ENCODE results near the gene SZRD1.

The SZRD1 gene

DNA sequence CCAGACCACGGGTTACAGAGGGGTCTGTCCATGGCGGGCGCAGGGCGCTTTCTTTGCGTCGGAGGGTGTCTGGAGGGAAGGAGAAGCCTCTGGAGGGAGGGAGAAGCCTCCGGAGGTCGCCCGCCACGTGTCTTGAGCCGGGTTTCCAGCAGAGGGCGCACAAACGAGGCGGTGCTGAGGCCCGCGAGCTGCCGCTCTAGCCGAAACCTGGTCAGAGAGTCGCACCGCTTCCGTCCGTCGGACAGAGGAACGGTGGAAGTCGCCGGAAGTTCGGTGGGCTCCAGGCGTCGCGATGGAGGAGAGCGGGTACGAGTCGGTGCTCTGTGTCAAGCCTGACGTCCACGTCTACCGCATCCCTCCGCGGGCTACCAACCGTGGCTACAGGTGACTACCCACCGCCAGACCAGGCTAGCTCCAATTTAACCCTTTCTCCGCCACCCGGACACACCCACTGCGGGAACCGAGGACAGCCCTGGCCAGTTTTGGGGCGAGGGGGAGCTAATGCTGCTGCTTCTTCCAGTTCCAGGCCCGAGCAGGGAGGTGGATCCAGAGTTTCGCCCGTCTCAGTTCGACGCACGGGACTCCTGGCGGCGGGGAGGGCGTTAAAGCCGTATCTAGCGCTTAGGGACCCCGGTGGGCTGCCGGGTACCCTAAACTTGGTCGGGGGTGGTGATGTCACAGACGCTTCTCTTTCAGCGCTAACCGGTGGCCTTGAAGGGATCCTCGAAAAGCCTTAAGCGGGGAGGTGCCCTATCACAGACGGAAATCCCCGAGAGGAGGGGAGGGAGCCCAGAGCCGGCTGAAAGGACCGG, 73.6 kb downstream of the SZRD1 start, which contains the start of gene NECAP2:
TSS of gene NECAP2 (plus strand) at position 255 of the 812 bp plus-strand sequence. CDS start at position 293, 38 bp downstream.
- peak; percentile 80 for DNase-seq (ENCODE audit: low read depth)

DNA sequence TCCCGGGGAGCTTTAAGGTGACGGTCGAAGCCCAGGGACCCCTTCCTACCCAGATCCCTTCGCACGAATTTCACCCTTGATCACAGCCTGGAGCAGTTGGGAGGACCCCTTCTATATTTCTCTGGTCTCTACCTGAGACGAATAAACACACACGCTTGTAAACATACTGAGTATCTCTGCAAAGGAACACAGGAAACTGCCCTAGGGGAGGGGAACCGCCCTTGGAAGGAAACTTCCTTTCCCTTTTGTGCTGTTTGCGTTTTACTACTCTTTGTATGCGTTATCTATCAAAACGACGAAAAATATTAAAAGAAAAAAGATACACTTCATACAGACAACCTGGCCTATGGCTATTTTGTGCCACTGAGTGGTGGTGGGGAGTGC, 74.2 kb downstream of the SZRD1 start:
- DNase-seq (ENCODE audit: low read depth) = no peak

DNA sequence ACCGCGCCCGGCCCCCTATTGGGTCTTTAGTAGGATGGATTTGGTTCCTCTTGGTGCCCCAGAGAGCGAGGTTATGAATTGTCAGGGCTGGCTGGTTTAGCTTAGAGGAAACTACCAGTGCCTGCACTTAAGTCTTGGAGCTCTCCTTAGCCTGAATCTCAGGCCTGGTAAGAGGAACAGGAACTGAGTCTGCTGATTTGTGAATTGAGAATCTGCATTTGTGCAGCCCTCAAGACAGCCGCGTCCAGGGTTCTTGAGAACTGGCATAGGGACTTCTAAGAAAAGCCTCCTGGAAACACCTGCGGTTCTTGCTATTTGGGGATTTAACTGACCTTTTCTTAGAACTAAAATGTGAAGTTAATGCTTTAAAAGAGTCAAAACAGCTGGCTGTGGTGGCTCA, 75.2 kb downstream of the SZRD1 start:
- no peak for DNase-seq (ENCODE audit: low read depth)

DNA sequence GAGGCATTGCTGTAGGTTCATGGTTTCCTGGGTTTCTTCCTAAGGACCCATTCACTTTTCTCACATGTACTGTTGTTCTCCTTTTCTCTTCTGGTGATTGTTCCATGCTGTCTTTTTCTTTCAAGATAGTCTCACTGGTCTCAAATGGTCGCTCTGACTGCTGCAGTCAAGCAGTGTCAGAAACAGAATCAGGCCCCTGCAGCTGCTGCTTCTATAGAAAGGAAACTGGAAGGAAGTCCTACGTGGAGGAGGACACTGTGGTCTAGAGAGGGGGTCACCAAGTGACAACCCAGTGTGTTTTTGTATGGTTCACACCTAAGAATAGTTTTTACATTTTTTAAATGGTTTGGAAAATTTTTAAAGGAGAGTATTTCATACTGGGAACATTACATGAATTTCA, 75.9 kb downstream of the SZRD1 start:
- no peak for DNase-seq (ENCODE audit: low read depth)

DNA sequence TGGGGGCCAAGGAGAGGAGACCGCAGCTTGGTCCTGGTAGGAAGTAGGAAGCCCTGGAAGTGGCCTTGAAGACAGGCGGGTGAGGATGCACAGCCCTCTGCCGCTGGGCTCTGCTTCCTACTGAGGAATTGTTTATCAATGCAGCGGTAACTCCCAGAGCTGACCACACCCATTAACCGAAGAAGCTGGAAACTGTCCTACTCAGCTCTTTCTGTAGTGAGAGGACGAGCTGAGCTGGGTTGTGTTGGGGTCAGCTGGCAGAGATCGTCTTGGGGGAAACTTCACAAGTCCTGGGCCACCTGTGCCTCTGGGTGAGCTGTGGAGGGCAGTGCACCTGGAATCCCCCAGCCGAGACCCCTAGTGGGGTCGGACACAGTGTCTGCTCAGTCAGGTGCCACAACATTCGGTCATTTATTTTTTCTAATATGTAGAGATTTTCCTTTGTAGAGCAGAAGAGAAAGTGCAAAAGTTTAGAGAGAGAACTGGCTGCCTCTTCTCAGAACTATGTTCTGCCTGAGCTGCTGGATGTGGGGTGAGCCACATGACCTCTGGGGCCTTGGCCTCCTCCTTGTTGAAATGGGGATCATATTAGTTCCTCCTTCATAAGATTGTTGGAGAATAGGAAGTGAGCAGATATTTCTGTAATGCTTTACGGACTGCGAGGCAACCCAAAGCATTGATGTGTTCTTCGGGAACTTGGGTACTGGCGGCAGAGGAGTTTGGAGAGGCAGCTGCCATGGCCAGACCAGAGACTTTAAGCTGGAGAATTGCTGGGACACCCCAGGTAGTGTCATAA, 77.1 kb downstream of the SZRD1 start:
- DNase-seq (ENCODE audit: low read depth) = no peak

DNA sequence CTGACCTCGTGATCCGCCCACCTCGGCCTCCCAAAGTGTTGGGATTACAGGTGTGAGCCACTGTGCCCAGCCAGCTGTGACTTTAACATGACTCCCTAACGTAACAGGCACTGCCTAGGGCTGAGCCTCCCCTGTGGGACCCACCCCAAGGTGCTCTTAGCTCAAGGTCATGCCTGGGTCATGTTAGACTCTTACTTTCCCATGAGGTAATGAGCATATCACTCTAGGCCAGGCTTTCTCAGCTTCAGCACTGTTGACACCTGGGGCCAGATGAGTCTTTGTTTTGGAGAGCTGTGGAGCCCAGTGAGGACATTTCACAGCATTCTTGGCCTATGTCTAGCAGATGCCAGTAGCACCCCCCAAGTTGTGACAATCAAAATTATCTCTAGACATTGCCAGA, 78.0 kb downstream of the SZRD1 start:
- DNase-seq (ENCODE audit: low read depth) = no peak

DNA sequence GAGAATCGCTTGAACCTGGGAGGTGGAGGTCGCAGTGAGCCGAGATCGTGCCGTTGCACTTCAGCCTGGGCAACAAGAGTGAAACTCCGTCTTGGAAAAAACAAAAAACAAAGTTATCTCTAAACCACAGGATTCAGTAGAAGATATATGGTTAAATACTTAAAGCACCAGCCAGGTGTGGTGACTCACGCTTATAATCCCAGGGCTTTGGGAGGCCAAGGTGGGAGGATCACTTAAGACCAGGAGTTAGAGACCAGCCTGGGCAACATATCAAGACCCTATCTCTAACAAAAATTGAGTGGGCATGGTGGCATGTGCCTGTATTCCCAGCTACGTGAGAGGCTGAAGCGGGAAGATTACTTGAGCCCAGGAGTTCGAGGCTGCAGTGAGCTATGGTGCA, 79.1 kb downstream of the SZRD1 start:
- no peak for DNase-seq (ENCODE audit: low read depth)

DNA sequence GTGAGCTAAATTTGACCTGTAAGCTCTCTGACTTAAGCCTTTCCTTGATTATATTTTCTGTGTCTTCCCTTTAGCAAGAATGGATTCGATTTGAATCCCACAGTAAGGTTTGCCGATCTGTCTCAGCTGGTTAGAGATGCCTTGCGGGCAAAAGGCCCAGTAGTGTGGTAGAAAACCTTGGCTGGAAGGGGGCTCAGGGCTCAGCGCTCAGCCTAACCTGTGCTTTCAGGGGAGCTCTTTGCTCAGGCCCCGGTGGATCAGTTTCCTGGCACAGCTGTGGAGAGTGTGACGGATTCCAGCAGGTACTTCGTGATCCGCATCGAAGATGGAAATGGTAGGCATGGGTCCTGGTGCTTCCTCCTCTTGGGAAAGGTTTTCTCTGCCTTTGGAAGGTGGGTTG, 80.6 kb downstream of the SZRD1 start:
- DNase-seq (ENCODE audit: low read depth) = no peak

All from stromal cell of bone marrow (primary cell).